HG03442 (cell line): Measurements from ENCODE around the gene TRAK1.

ENCODE experiments used
- ATAC-seq: cut with Tn5 transposase; IDR thresholded peaks from one replicate; pipeline ENCODE4 v1.9.1; 2021; ENCODE audit warnings: mild to moderate bottlenecking, moderate library complexity; ENCODE audit not compliant: unreplicated experiment

Gene TRAK1

GRCh38 chr3:42198709-42199108 lies 107.6 kb downstream of the TRAK1 start:
- no peak for ATAC-seq

GRCh38 chr3:42202217-42202865 lies 111.2 kb downstream of the TRAK1 start:
- ATAC-seq: no peak

- no peak for ATAC-seq
Measured at GRCh38 chr3:42204867-42205599, 113.9 kb downstream of the TRAK1 start.

DNA sequence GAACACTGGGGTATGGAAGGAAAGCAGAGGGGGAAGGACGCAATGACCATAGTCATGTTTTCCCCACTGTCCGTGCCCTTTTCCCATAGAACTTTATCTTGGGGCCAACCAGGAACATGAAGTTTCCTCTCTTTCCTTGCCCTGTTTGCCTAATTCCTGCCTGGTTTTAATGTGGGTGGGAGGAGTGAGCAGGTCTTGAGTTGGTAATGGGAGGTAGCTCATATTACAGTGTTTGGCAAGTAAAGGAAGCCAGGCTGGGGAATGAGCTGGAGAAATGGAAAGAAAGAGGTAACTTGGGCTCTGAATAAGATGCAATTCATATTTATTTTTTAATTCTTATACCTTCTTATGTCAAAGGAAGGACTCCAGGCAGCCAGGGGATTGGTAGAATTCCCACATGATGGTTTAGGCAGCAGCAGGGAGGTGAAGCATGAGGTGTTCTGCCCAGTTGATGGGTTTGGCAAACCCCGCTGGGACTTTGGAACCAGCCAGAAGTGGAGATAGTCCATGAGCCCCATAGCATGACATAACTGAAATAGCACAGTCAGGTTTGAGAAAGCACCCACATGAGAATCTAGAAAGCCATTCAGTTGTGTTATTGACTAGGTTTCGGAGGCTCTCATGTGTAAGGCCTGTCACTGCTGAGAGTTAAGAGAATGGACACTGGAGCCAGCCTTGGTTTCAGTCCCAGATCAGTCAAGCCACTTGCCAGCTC lies 114.8 kb downstream of the TRAK1 start:
- ATAC-seq: peak; percentile 95

DNA sequence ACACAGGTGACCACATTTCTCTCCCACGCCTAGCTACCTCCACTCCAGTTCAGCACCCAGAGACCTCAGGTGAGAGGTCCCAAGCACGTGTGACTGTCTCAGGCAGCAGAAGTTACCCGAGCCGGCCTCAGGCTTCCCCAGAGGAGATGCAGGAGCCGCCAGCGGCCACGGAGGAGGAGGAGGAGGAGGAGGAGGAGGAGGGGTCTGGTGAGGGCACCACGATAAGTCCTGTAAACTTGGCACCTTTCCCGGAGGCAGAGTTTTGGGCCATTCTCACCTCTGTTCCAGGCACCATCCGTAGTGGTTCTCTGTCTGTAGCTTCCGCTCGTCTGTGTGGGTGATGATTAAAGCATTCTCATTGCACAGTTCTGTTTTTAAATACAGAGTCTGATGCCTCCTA lies 118.8 kb downstream of the TRAK1 start:
- no peak for ATAC-seq

DNA sequence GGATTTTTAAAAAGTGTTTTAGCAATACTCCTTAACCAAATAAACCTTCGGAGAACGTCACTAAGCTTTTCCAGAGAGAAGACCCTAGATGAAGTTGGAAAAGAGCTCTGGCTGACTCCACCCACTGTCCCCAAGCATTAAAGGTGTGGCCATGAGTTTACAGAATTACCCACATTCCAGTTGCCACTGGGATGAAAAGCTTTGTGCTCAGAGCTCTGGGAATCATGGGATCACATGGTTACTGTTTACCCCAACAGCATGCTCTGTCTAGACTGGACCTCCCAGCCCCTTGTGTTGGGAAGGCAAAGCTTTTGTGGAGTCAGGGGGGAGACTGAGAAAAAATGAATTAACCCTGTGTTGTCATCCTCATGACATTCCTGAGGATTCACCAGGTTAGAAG lies 119.6 kb downstream of the TRAK1 start:
- ATAC-seq: no peak

DNA sequence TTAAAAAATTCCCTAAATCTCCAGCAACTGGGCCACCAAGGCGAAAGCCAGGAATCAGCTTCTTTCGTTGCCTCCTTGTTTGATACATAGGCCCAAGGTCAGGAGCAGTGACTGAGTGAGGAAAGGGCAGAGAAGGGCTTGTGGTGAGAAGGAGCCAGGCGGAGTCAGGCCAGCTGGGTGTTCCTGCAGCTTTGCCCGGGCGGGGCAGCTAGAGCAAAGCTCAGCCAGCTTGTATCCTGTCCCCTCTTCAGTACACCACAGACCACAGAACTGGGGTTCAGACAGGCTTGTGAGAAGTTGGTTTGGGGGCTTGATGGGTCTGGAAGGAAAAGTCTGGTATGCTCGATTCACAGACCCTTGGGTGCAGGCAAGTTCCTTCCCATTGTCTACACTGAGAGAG lies 122.3 kb downstream of the TRAK1 start:
- ATAC-seq: peak; percentile 46

DNA sequence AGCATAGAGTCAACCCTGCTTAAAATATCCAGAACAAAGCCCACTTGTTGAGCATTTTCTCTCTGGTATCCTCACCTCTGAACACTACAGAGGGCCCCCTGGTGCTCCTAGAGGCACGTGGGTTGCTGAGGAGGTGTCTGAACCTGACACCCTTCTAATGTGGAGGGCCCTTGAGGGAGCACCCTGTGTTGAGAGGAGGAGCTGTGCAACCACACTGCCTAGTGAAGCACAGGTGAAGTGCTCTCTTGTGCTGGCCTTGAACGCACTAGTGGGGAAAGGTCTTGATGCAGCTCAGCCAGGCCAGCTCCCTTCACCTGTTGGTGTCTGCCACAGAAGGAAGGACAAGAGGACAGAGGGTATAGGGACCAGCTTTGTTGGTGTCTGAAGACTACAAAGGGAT lies 122.9 kb downstream of the TRAK1 start:
- no peak for ATAC-seq

GRCh38 chr3:42214565-42215283 lies 123.6 kb downstream of the TRAK1 start:
- no peak for ATAC-seq

DNA sequence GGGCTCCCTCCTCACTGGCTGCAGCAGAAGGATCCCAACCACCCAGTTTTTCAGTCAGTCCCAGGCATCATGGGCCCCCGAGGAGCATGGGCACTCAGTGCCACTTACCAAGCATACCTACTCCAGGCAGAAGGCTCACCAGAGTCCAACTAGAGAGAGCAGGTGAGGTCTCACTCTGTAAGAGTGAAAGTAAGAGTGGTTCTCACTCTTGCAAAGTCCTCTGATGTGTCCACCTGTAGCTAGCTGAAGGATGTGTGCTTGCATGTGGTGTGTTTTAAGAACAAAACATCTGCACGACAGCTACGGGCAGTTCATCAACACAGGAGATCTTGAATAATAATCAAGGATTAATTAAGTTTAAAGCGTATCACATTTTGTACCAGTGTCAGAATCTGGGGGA lies 125.1 kb downstream of the TRAK1 start:
- peak; percentile 66 for ATAC-seq

- ATAC-seq: no peak
Measured at GRCh38 chr3:42216931-42217333, 125.8 kb downstream of the TRAK1 start.

DNA sequence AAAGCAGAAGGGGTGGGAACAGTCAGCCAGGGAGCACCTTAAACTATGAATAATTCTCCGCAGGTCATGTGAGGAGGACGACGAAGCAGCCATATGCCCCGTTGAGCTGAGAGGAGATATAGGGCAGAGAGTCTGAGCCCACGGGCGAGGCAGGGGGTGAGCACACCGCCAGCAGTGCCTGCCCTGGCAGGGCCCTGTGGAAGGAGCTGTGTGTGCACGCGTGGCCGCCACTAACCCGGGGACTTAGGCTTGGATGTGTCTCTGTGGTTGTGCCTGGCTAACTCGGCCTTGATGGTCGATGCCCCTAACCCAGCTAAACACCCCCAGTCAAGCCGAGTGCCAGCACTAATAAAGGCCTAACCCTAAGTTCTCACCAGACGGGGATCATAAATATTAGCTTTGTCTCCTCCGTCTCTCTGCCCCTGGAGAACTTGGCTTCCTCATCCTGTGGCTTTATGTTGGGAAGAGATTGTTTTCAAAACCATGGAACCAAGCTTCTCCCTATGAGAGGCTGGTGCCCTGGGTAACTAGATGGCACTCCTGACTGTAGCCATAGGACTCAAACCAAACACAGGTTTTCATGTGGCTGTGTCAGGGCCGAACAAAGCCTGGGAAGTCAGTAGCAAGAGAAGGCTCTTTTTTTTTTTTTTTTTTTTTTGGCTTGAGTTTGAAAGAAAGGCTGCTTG lies 129.4 kb downstream of the TRAK1 start:
- no peak for ATAC-seq

DNA sequence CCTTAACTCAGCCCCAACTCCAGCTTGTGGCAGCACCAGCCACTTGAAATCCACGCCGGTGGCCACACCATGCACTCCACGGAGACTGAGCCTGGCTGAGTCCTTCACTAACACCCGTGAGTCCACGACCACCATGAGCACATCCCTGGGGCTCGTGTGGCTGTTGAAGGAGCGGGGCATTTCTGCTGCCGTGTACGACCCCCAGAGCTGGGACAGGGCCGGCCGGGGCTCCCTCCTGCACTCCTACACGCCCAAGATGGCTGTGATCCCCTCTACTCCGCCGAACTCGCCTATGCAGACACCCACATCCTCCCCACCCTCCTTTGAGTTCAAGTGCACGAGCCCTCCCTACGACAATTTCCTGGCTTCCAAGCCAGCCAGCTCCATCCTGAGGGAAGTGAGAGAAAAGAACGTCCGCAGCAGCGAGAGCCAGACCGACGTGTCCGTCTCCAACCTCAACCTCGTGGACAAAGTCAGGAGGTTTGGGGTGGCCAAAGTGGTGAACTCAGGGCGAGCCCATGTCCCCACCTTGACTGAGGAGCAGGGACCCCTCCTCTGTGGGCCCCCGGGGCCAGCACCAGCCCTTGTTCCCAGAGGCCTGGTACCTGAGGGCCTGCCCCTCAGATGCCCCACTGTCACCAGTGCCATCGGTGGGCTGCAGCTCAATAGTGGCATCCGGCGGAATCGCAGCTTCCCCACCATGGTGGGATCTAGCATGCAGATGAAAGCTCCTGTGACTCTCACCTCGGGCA lies 132.0 kb downstream of the TRAK1 start:
- ATAC-seq: no peak

- ATAC-seq: no peak
Measured at GRCh38 chr3:42224178-42224577, 133.0 kb downstream of the TRAK1 start.

DNA sequence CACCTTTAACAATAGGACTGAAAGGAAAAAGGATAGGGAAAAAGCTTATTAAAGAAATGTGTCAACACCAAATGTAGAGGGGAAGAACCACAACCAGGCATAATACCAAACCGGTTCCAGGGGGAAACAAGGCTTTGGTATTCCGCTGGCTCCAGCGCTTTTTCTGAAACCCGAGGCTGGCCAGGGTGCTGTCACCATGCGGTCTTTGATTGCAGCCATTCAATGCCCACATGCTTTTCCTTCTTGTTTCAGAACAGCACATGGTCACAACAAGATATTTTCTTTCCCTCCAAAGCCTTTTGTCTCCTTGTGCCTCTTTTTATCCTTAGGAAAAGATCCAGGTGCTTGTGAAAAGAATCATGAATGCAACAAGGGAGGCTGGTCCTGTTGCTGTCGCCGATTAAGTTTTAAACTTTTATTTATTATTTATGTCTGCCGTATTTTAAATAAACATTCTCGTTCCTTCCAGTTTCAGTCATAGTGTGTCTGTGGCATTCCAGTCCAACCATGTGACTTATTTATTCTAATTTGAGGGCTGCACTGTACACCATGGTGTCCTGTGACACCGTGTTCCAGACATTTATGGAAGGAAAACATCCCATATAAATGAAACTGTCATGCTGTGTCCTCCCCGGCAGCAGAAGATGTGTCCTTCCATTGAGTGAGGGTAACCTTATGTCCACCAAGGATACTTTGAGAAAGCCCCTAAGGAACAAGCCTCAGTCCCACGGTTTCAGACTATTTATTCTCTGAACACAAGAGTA lies 133.7 kb downstream of the TRAK1 start:
- ATAC-seq: no peak

GRCh38 chr3:42225486-42226363 lies 134.6 kb downstream of the TRAK1 start:
- no peak for ATAC-seq

DNA sequence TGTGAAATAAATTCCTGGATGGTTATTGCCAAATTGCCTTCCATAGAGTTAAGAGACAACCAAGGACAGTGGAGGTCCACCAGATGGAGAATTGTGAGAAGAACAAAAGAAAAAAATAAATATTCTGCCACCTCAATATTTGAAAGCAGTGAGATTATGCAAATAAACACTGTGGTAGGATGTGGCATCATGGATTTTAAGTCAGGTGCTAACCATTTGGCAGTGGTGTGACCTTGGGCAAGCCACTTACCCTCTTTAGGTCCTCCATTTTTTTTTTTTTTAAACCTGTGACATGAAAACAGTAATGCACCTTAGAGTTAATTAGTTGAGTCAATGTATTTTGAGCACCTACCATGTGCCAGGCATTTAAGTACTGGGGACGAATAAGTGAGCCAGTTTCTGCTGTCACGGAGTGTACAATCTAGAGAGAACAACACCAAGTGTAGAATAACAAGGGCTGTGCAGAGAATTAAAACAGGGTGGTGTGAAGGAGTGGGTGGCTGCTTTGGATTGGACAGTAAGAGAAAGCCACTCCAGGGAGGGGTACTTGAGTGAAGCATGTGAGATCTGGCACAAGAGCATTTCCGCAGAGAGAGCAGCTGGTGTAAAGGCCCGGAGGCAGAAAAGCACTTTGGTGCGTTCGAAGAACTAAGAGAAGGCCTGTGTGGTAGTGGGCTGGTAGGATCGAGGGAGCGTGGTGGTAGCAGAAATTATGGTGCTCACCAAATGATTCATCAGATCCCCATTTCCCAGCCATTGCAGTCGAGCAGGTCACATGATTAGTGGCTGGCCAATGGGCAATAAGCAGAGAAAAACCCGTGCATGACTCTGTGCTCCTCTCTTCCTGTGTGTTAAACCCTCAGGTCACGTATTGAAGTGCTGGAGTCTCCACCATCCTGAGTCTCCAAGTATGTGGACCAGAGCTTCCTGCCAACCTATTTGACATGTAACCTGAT lies 135.6 kb downstream of the TRAK1 start:
- no peak for ATAC-seq
